IPS-15b (cell line): ENCODE results near the gene LRRC4B.

ENCODE experiments used
- H3K27me3 ChIP-seq: one replicate; pipeline ENCODE4 v1.6.1; 2013; ENCODE audit warnings: low read length; ENCODE audit not compliant: control insufficient read depth, insufficient read depth
- H3K36me3 ChIP-seq: one replicate; pipeline ENCODE4 v1.6.1; 2013; ENCODE audit warnings: low read length; ENCODE audit not compliant: control insufficient read depth, insufficient read depth
- H3K4me1 ChIP-seq: one replicate; pipeline ENCODE4 v1.6.1; 2013; ENCODE audit warnings: mild to moderate bottlenecking, low read length; ENCODE audit not compliant: control insufficient read depth, insufficient read depth
- H3K4me3 ChIP-seq: one replicate; pipeline ENCODE4 v1.5.1; 2013; ENCODE audit warnings: low read depth, low read length
- H3K9ac ChIP-seq: one replicate; pipeline ENCODE4 v1.6.1; 2013; ENCODE audit warnings: low read depth, mild to moderate bottlenecking, low read length
- H3K9me3 ChIP-seq: one replicate; pipeline ENCODE4 v1.6.1; 2013; ENCODE audit warnings: mild to moderate bottlenecking, low read length; ENCODE audit not compliant: control insufficient read depth, insufficient read depth

LRRC4B gene

DNA sequence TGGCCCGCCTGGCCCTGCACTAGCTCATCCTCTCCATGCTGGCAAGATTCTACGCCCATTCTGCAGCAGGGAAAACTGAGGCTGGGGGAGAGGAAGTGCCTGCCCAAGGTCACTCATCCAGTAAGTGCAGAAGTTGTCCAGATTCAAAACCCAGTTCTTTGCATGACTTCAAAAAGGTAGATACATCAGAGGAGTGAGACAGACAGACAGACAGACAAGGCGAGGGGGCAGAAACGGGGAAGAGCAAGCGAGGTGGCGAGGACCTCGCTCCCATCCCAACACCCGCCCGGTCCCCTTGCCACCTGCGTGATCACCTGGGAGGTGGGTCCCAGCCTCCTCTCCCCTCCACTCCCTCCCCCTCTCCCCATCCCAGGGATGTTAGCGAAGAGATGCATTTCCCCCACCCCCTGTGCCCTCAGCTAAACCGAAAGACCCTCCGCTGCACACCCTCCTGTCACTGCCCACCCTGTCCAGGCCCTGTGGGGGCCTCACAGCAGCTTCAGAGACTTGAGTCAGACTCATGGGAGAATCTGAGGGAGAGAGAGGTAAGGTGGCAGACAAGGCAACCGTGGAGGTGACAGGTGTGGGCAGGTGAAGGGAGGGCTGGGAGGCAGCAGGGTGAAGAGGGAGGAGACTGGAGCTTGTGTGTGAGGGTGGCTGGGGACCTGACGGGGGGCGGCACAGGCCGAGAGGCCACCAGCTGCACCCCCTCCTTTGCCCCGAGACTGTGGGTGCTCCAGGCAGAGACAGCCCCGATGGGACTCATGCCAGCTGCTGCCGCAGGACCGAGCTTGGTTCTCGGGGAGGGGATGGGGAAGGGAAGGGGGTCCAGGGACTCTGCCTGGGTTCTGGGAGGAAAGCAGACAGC is 18.9 kb downstream of the LRRC4B start:
- H3K27me3 ChIP-seq, result peaks cover 40% of the 10 kb centered on the region
- no peak overlapping the region for H3K9ac ChIP-seq
- no peaks in the 10 kb centered on the region for H3K4me1 ChIP-seq
- no peak overlapping the region for H3K4me3 ChIP-seq
- H3K36me3 ChIP-seq, result no peaks in the 10 kb centered on the region
- no peaks in the 10 kb centered on the region for H3K9me3 ChIP-seq

DNA sequence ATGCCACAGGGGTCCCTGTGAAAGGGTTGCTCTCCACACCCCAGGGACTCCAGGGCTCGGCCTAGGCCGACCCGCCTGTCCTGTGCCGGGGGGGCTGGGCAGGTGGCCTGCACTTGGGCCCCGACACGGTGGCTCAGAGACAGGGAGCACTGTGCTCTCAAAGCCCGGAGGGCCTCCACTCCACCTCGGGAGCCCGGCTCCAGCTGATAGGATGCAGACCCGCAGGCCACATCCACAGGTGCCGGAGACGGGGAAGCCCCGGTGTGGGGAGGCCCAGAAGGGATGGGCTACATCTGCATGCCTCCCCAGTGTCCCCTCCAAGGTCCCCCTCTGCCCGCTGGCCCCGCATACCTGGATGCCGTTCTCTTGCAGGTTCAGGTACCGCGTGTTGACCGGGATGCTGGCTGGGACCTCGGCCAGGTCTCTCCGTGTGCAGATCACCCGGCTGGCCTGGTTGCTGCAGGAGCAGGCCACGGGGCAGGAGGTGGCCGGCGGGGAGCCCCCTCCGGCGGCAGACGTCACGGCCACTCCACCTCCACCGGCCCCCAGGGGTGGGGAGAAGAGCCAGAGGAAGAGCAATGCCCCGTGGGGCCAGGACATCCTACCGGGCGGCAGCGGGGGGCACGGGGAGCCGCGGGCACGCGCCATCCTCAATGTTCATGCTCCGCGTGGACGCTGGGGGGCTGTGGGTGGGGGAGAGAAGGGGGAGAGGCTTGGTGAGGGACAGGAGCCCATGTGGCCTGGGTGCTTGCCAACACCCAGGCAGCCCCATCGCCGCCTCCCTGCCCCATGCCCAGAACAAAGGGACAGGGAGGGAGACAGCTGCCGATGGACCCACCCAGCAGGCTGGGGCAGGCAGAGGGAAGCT is 19.8 kb downstream of the LRRC4B start:
- H3K27me3 ChIP-seq, result peaks cover 33% of the 10 kb centered on the region
- no peak overlapping the region for H3K9ac ChIP-seq
- no peaks in the 10 kb centered on the region for H3K9me3 ChIP-seq
- no peaks in the 10 kb centered on the region for H3K4me1 ChIP-seq
- no peaks in the 10 kb centered on the region for H3K36me3 ChIP-seq
- H3K4me3 ChIP-seq, result no peak overlapping the region

DNA sequence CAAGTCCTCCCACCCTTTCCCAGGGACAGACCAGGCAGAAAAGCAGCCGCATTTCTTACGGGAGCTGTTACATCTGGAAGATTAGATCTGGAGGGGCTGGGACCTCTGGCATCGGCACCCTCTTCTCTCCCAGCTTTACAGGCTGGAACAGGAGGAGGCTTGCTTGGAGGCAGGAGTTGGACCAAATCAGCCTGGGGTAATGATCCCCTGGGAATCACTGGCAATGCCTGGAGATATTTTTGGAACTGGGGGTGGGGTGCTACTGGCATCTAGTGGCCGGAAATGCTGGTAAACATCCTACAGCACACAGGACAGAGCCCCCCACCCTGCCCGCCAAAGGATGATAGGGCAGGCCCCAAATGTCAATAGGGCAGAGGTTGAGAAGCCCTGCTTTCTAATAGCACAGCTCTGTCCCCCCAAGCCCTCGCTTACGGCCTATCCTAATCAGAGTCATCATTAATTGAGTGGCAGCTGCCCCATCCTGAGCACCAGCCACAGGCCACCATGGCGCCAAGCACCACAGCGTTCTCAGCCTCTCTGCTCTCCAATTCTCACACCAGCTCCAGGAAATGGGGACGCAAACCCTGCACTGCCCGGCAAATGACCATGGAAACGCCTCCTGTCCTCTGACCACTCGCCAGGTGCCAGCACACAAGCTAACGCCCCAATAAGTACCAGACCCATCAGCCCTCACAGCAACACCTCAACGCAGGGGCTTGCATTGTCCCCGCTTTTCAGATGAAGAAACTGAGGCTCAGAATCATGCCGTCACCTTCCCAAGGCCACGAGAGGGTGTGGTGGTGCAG is 20.6 kb downstream of the LRRC4B start:
- H3K27me3 ChIP-seq, result peaks cover 24% of the 10 kb centered on the region

DNA sequence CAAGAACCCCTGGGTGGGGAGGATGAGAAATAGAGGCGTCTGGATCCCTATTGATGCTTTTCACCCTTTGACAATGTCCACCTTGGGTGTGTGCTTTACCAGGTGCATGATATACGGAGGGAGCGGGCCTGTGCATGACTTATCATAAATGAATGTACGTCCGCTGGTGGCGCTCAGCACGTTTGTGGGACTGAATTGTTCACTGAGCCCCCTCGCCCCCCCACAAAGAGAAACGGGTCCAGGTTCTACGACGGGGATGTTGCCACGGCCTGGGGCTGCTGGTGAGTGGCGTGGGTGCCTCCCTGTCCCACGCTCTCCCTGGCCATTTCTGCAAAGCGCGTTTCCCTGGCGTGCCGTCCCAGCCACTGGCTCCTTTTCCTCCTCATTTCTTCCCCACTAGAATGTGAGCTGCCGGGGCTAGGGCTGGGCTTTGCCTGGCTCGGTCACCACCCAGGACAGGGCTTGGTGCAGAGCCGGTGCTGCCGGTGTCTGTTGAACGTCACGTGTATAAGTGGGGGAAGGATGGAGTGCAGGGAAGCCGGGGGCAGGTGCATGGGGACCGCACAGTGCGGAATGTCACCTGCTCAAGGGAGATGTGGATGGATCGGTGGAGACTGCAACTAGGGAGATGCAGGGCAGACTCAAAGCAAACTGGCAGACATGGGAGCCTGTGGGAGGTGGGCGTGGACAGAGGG is 21.6 kb downstream of the LRRC4B start:
- no peaks in the 10 kb centered on the region for H3K9me3 ChIP-seq
- peaks cover 3% of the 10 kb centered on the region for H3K4me1 ChIP-seq
- no peaks in the 10 kb centered on the region for H3K36me3 ChIP-seq
- H3K9ac ChIP-seq, result no peak overlapping the region
- H3K4me3 ChIP-seq, result no peak overlapping the region
- H3K27me3 ChIP-seq, result peaks cover 16% of the 10 kb centered on the region

More for the DNA sequence above, 20.6 kb downstream of the LRRC4B start:
- H3K4me3 ChIP-seq, result no peak overlapping the region
- H3K9me3 ChIP-seq, result no peaks in the 10 kb centered on the region
- H3K9ac ChIP-seq, result no peak overlapping the region
- no peaks in the 10 kb centered on the region for H3K36me3 ChIP-seq
- no peaks in the 10 kb centered on the region for H3K4me1 ChIP-seq

DNA sequence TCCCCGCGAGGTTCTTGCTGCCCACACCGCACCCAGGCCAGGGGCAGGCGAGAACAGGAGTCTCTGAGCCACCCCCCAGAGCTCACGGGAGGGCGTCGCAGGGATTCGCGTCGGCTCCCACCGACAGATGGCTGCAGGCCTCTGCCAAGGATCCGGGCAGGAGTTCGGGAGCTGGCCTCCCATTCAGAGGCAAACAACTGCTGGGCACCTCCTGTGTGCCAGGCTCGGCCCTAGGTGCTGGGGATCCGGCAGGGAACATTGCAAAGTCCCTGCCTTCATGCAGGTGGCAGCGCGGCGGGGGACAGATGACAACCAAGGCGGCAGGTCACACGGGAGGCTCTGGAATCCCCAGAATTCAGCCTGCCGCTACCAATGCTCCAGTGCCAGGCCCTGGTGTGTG is 25.3 kb downstream of the LRRC4B start:
- Histone ChIP-seq H3K27me3 (no peaks in the 10 kb centered on the region), H3K4me1 (peaks cover 3% of the 10 kb centered on the region), H3K36me3 (no peaks in the 10 kb centered on the region), H3K9ac (no peak overlapping the region), H3K9me3 (no peaks in the 10 kb centered on the region), H3K4me3 (no peak overlapping the region)

DNA sequence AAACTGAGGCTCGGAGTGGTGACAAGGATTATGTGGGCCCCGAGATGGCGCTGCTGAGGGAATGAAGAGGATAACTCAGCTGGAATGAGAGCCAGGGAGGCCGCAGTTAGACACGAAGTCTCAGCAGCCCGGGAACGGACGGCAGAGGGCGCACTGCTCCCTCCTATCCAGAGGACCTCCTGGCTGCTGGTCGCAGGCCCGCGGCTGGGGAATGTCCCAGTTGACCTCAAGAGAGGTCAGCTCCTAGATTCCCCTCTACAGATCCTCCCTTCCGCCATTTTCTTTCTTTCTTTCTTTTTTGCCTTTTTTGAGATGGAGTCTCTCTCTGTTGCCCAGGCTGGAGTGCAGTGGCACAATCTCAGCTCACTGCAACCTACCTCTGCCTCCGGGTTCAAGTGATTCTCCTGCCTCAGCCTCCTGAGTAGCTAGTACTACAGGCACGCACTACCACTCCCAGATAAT is 30.4 kb downstream of the LRRC4B start:
- Histone ChIP-seq H3K27me3 (no peaks in the 10 kb centered on the region), H3K36me3 (no peaks in the 10 kb centered on the region), H3K9ac (no peak overlapping the region), H3K9me3 (no peaks in the 10 kb centered on the region), H3K4me1 (peaks cover 3% of the 10 kb centered on the region), H3K4me3 (no peak overlapping the region)

DNA sequence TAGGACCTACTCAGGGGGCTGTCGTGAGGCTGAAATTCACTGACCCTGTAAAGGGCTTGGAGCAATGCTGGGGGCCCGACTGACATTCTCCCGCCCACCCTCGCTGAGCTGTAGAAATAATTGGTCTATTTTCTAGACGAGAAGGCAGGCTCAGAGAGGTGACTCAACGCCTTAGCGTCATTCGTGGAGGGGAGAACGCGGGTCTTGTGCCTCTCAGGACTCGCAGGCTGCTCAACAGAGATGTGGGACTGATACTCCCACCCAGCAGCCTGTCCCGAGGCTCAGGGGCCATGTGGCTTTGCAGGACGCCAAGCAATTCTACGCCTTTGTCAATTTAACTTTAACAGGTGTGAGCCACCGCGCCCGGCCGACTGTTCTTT is 30.9 kb downstream of the LRRC4B start:
- Histone ChIP-seq H3K4me1 (peaks cover 3% of the 10 kb centered on the region), H3K36me3 (no peaks in the 10 kb centered on the region), H3K9ac (no peak overlapping the region), H3K4me3 (no peak overlapping the region), H3K9me3 (no peaks in the 10 kb centered on the region), H3K27me3 (no peaks in the 10 kb centered on the region)

DNA sequence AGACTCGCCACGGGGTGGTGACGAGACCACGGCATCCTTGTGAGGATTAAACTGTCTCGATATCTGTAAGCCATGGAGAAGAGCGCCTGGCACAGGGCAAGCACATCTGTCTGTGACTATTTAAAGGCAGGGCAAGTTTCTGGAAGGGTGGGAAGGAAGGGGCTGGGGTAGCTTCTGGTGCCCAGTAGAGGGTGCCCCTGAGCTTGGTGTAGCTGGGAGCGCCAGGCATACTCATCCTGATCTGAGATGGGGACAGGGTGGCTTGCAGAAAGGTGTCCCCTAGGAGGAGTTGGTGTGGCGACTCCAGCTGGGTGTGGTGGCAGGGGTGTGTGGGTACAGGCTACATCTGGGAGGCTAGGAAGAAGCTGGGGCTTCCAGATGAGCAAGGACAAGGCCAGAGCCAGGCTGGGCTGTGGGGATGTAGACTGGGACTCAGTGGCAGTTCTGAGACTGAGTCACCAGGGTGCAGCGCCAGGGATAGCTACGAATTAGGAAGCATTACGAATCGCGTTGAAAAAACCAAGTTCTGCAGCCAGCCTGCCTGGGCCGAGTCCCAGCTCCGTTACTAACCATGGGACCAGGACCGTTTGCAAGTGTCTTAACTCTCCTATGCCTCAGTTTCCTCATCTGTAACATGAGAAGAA is 31.5 kb downstream of the LRRC4B start:
- H3K27me3 ChIP-seq, result no peaks in the 10 kb centered on the region

DNA sequence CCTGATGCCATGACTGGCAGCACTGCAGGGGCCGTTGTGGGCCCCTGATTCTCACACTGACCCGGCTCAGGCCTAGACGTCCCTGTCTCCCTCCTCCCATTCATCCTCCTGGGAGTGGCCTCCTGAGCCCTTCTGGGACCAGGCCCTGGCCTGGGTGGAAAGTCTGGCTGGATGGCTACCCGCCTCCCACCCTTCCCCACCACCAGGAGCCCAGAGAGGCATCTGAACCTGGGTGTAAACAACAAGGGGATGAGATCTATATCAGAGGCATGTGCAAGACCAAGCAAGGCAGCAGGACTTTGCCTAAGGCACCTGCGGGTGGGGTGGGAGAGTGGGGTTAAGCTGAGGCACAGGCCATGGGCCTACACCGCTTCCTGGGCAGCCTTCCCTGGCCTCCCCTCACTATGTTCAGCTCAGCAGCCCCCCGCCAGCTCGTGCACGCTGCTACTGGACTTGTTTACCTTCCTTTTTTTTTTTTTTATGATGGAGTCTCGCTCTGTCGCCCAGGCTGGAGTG is 32.5 kb downstream of the LRRC4B start:
- H3K4me3 ChIP-seq, result no peak overlapping the region
- peaks cover 3% of the 10 kb centered on the region for H3K4me1 ChIP-seq
- H3K27me3 ChIP-seq, result no peaks in the 10 kb centered on the region
- no peak overlapping the region for H3K9ac ChIP-seq
- no peaks in the 10 kb centered on the region for H3K36me3 ChIP-seq
- H3K9me3 ChIP-seq, result no peaks in the 10 kb centered on the region

More for the DNA sequence above, 31.5 kb downstream of the LRRC4B start:
- Histone ChIP-seq H3K36me3 (no peaks in the 10 kb centered on the region), H3K4me1 (peaks cover under 1% of the 10 kb centered on the region), H3K9me3 (no peaks in the 10 kb centered on the region), H3K4me3 (no peak overlapping the region), H3K9ac (no peak overlapping the region)

DNA sequence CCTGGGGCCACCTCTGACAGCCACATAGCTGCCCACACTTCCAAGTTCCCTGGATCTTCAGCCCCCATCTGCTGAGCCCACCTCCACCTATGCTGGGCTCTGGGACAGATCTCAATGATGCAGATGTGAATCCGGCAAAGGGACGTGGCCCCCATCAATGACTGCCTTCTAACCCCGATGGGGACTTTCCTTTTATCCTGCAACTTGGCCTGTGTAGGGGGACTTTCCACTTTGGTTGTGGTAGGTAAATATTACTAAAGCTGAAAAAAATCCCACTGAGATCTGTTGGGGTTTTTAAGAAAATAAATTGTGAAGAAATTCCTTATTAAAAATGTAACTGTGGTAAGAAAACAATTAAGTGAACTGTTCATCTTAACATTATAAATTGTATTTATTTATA is 33.8 kb downstream of the LRRC4B start:
- Histone ChIP-seq H3K4me3 (no peak overlapping the region), H3K9me3 (no peaks in the 10 kb centered on the region), H3K9ac (no peak overlapping the region), H3K36me3 (no peaks in the 10 kb centered on the region), H3K27me3 (no peaks in the 10 kb centered on the region), H3K4me1 (peaks cover 3% of the 10 kb centered on the region)
